GM18507 (cell line): ENCODE results near the gene NBPF3.
A peak's percentile ranks its signal among the peaks of the same experiment; 100 is the strongest.
"Not testable (repeated sequence)": the region's sequence is repeated elsewhere in the genome, so short reads cannot be mapped to it uniquely, and the experiment has no call there.

ENCODE experiments used
- DNase-seq: peaks from one replicate; pipeline ENCODE4 v3.0.0; 2011; ENCODE audit warnings: low read depth; ENCODE audit not compliant: insufficient read length; ENCODE audit errors: extremely low spot score
- FAIRE-seq: peaks from 2 replicates; lab custom pipeline; 2011; peaks lifted over from hg19 to GRCh38; lab: Jason Lieb, UNC

NBPF3 gene

GRCh38 chr1:21439721-21440629 is at the start of gene NBPF3:
NBPF3 (plus strand) TSS chr1:21440137; CDS start chr1:21445087, 4,950 bp downstream.
- FAIRE-seq (no peak), DNase-seq (peak; percentile 62)

GRCh38 chr1:21391497-21391896 is 48.4 kb upstream of the NBPF3 start:
- FAIRE-seq = no peak
- DNase-seq = no peak

GRCh38 chr1:21392587-21393263 is 47.2 kb upstream of the NBPF3 start:
- DNase-seq = no peak
- FAIRE-seq = no peak

- DNase-seq = no peak
- FAIRE-seq = no peak
These were observed 43.4 kb upstream of the NBPF3 start for GRCh38 chr1:21396516-21396915.

- FAIRE-seq (peak; percentile 48), DNase-seq (no peak)
These were observed 42.1 kb upstream of the NBPF3 start for GRCh38 chr1:21397813-21398188.

GRCh38 chr1:21401726-21402346 is 38.1 kb upstream of the NBPF3 start:
- FAIRE-seq, DNase-seq: not testable (repeated sequence)

- FAIRE-seq = no peak
These were observed 33.3 kb upstream of the NBPF3 start for GRCh38 chr1:21406659-21407058.

GRCh38 chr1:21409897-21410296 is 30.0 kb upstream of the NBPF3 start:
- not testable (repeated sequence) for DNase-seq, FAIRE-seq

More at GRCh38 chr1:21406659-21407058, 33.3 kb upstream of the NBPF3 start:
- no peak for DNase-seq

GRCh38 chr1:21414015-21414414 is 25.9 kb upstream of the NBPF3 start:
- FAIRE-seq (no peak), DNase-seq (no peak)

- DNase-seq, FAIRE-seq: not testable (repeated sequence)
These were observed 19.6 kb upstream of the NBPF3 start for GRCh38 chr1:21420378-21420777.

- DNase-seq, FAIRE-seq: not testable (repeated sequence)
These were observed 18.6 kb upstream of the NBPF3 start for GRCh38 chr1:21421307-21421706.

- not testable (repeated sequence) for FAIRE-seq, DNase-seq
These were observed 12.0 kb upstream of the NBPF3 start for GRCh38 chr1:21427798-21428480.

GRCh38 chr1:21428481-21429073 is 11.4 kb upstream of the NBPF3 start:
- not testable (repeated sequence) for DNase-seq, FAIRE-seq

GRCh38 chr1:21429210-21429609 is 10.7 kb upstream of the NBPF3 start:
- DNase-seq, FAIRE-seq: not testable (repeated sequence)

- DNase-seq, FAIRE-seq: not testable (repeated sequence)
These were observed 9.1 kb upstream of the NBPF3 start for GRCh38 chr1:21430875-21431274.

GRCh38 chr1:21434394-21434793 is 5.5 kb upstream of the NBPF3 start:
- FAIRE-seq = no peak
- no peak for DNase-seq

GRCh38 chr1:21435646-21436487 is 4.1 kb upstream of the NBPF3 start:
- FAIRE-seq = no peak
- no peak for DNase-seq
